ENCODE data around the gene DPF1.

DNA sequence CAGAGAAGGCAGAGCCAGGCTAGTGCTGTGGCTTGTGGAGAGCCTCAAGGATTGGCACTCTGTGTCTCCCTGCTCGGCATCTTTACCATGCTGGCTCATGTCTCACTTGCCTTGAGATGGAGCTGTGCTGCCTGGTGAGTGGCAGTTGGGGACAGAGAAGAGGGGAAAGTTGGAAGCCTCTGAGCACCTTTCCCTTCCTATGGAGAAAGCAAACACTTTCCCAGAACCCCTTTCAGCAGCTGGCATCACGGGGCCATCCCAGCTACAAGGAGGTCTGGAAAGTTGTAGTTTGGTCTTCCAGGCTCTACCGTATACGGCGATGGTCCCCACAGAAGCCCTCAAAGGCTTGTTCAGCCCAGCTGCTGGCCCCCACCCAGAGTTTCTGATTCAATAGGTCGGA, 58.7 kb downstream of the DPF1 start:
- TF ChIP-seq, protein P1, sequence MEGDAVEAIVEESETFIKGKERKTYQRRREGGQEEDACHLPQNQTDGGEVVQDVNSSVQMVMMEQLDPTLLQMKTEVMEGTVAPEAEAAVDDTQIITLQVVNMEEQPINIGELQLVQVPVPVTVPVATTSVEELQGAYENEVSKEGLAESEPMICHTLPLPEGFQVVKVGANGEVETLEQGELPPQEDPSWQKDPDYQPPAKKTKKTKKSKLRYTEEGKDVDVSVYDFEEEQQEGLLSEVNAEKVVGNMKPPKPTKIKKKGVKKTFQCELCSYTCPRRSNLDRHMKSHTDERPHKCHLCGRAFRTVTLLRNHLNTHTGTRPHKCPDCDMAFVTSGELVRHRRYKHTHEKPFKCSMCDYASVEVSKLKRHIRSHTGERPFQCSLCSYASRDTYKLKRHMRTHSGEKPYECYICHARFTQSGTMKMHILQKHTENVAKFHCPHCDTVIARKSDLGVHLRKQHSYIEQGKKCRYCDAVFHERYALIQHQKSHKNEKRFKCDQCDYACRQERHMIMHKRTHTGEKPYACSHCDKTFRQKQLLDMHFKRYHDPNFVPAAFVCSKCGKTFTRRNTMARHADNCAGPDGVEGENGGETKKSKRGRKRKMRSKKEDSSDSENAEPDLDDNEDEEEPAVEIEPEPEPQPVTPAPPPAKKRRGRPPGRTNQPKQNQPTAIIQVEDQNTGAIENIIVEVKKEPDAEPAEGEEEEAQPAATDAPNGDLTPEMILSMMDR (IDR thresholded peaks at IDR 0.05; ENCODE audit: poor library complexity) = no peak
- no peak for TF ChIP-seq EZH2 (IDR thresholded peaks at IDR 0.05; ENCODE audit: borderline replicate concordance)
